Endothelial cell of umbilical vein (primary cell): ENCODE data around the gene ADAMTSL5. TPM values are rescaled to one million over a fixed set of nuclear protein-coding genes. Genes with fewer than 3 reads are reported as not detected.

ENCODE experiments used
- BruUV-seq: library from RNA; stranded (reverse); fragments of 400-500 nt; replicated peaks from 2 replicates; lab custom pipeline; 2021; lab: Mats Ljungman, UMichigan
- CTCF ChIA-PET: fragments of 300-600, 350-600 bp; sonication (Branson Sonifier 250); formaldehyde crosslinking; loops from one replicate; lab custom pipeline; 2021; ENCODE audit warnings: antibody characterized with exemption, inconsistent platforms; lab: Charles Lee
- POLR2A ChIA-PET: fragments of 300-600, 350-600 bp; sonication (Branson Sonifier 250); formaldehyde crosslinking; loops from one replicate; lab custom pipeline; 2021; ENCODE audit warnings: antibody characterized with exemption, inconsistent platforms; lab: Charles Lee
- DNase-seq: peaks from one replicate; pipeline ENCODE4 v3.0.0-alpha.2; 2011; ENCODE audit warnings: low read depth, low spot score
- FAIRE-seq: peaks from 2 replicates; lab custom pipeline; 2011; peaks lifted over from hg19 to GRCh38; lab: Jason Lieb, UNC
- H2AFZ ChIP-seq: 2 replicates; pipeline ENCODE4 v1.6.0; 2012; ENCODE audit warnings: low read depth, low read length, control low read depth, inconsistent platforms
- H3K27ac ChIP-seq: 2 replicates; pipeline ENCODE4 v1.5.1; 2011; ENCODE audit warnings: low read depth, mild to moderate bottlenecking, control low read depth, low read length, moderate library complexity; ENCODE audit not compliant: insufficient read depth
- H3K27me3 ChIP-seq, 2 experiments: 2 replicates each; pipeline versions ENCODE4 v1.6.0 to v1.6.1; 2011; ENCODE audit warnings: low read length in 2 of 2, mixed read lengths in 1 of 2; ENCODE audit not compliant: control insufficient read depth in 2 of 2, insufficient read depth in 2 of 2
- H3K36me3 ChIP-seq, 2 experiments: 2 replicates in 1 of 2; 3 replicates in 1 of 2; pipeline ENCODE4 v1.5.1; 2011; ENCODE audit warnings: low read length in 2 of 2, mild to moderate bottlenecking in 1 of 2, moderate library complexity in 1 of 2; ENCODE audit not compliant: control insufficient read depth in 2 of 2, insufficient read depth in 2 of 2; ENCODE audit errors: extremely low read depth in 1 of 2
- H3K4me1 ChIP-seq: 3 replicates; pipeline ENCODE4 v1.5.1; 2011; ENCODE audit warnings: mild to moderate bottlenecking, low read length; ENCODE audit not compliant: control insufficient read depth, insufficient read depth; ENCODE audit errors: extremely low read depth
- H3K4me2 ChIP-seq: 2 replicates; pipeline ENCODE4 v1.6.1; 2011; ENCODE audit warnings: low read length, control low read depth, mixed read lengths; ENCODE audit not compliant: insufficient read depth
- H3K4me3 ChIP-seq, 3 experiments: fragments of 200-600 bp in 1 of 3; sonication (generic), shearing (Covaris generic) in 1 of 3; replicated peaks in 1 of 3; 2 replicates each; pipeline ENCODE4 v1.5.1; 2011 to 2016; ENCODE audit warnings: control low read depth in 3 of 3, low read length in 3 of 3, mild to moderate bottlenecking in 2 of 3, inconsistent platforms in 1 of 3, low read depth in 1 of 3, moderate library complexity in 1 of 3; ENCODE audit not compliant: insufficient read depth in 1 of 3
- H3K79me2 ChIP-seq: 2 replicates; pipeline ENCODE4 v1.6.0; 2012; ENCODE audit warnings: low read length, inconsistent platforms; ENCODE audit not compliant: control insufficient read depth, insufficient read depth
- H3K9ac ChIP-seq: replicated peaks from 2 replicates; pipeline ENCODE3; 2011; ENCODE audit warnings: low read length, control low read depth; ENCODE audit not compliant: insufficient read depth; ENCODE audit errors: extremely low read depth
- H3K9me1 ChIP-seq: replicated peaks from 3 replicates; pipeline ENCODE4 v1.6.0; 2011; ENCODE audit warnings: mild to moderate bottlenecking, low read length; ENCODE audit not compliant: control insufficient read depth, insufficient read depth; ENCODE audit errors: extremely low read depth
- H3K9me3 ChIP-seq: replicated peaks from 2 replicates; pipeline ENCODE4 v1.5.1; 2012; ENCODE audit warnings: low read length, inconsistent platforms; ENCODE audit not compliant: control insufficient read depth, insufficient read depth
- H4K20me1 ChIP-seq: replicated peaks from 2 replicates; pipeline ENCODE3; 2011; ENCODE audit warnings: mild to moderate bottlenecking, low read length; ENCODE audit not compliant: control insufficient read depth, insufficient read depth; ENCODE audit errors: extremely low read depth
- CTCF ChIP-seq, 2 donors: IDR thresholded peaks; 1 replicate in 1 of 2; 2 replicates in 1 of 2; pipeline ENCODE4 v1.5.1; 2011; ENCODE audit warnings: low read length in 2 of 2, mild to moderate bottlenecking in 2 of 2, moderate library complexity in 2 of 2, control low read depth in 1 of 2, inconsistent platforms in 1 of 2, low read depth in 1 of 2; ENCODE audit not compliant: insufficient read depth in 1 of 2; ENCODE audit errors: extremely low read depth in 1 of 2
- EZH2 ChIP-seq: IDR thresholded peaks from 2 replicates; pipeline ENCODE4 v1.6.1; 2012; ENCODE audit warnings: borderline replicate concordance, low read depth, mild to moderate bottlenecking, moderate library complexity, low read length, inconsistent platforms; ENCODE audit not compliant: severe bottlenecking
- FOS ChIP-seq: IDR thresholded peaks from 2 replicates; pipeline ENCODE4 v1.6.1; 2011; ENCODE audit warnings: mild to moderate bottlenecking, low read length, moderate library complexity, borderline replicate concordance; ENCODE audit not compliant: insufficient read depth
- GATA2 ChIP-seq: IDR thresholded peaks from 2 replicates; pipeline ENCODE4 v1.7.0; 2011; ENCODE audit warnings: low read depth, mild to moderate bottlenecking, moderate library complexity, mixed read lengths, low read length; ENCODE audit not compliant: insufficient read length, insufficient read depth
- JUN ChIP-seq: IDR thresholded peaks from 2 replicates; pipeline ENCODE4 v1.6.1; 2011; ENCODE audit warnings: borderline replicate concordance, low read depth; ENCODE audit not compliant: insufficient read length, insufficient read depth
- MAX ChIP-seq: IDR thresholded peaks from 2 replicates; pipeline ENCODE4 v1.6.1; 2011; ENCODE audit not compliant: insufficient read depth, insufficient read length
- MYC ChIP-seq: IDR thresholded peaks from one replicate; pipeline ENCODE4 v1.6.1; 2011; ENCODE audit warnings: mild to moderate bottlenecking, low read depth, low read length
- POLR2A ChIP-seq: IDR thresholded peaks from 2 replicates; pipeline ENCODE4 v1.6.1; 2012; ENCODE audit warnings: low read depth, mild to moderate bottlenecking, control low read depth, low read length
- POLR2AphosphoS5 ChIP-seq: IDR thresholded peaks from 2 replicates; pipeline ENCODE4 v1.6.1; 2012; ENCODE audit warnings: low read depth, mild to moderate bottlenecking, control low read depth, low read length, moderate library complexity; ENCODE audit not compliant: insufficient read depth
- dilution Hi-C: fragments of 300-500 bp; cut with MboI; formaldehyde crosslinking; loops from one replicate; pipeline ENCODE4 v1.15.0; 2019; ENCODE audit warnings: low sequenced_read_pairs; ENCODE audit not compliant: extremely low pct_ligation_motif_present
- intact Hi-C: fragments of 100-400 bp; cut with micrococcal nuclease; formaldehyde crosslinking; loops from one replicate; pipeline ENCODE4 v1.10.0; 2022
- polyA plus RNA-seq, 4 experiments: library from polyadenylated mRNA; depleted of rRNA in 3 of 4; stranded (reverse) in 3 of 4; unstranded in 1 of 4; fragments of >200 nt; gene quantifications; 2 replicates each; pipeline versions ENCODE4 v1.2.1 to v1.2.3, GENCODE V29; 2011 to 2012; ENCODE audit warnings: missing spikeins in 1 of 4
- total RNA-seq: library from RNA; stranded (reverse); gene quantifications from 2 replicates; pipeline ENCODE4 v1.2.3, GENCODE V29; 2021

The ADAMTSL5 gene
- total and polyA plus RNA-seq, 2 donors (not counting 3 experiments of a cell fraction or from before 2014, with no cell fraction given), result 0.07 TPM; not detected in 1

GRCh38 chr19:1549332-1549945 lies 36.6 kb upstream of the ADAMTSL5 start:
- dilution Hi-C loops (no loop called here), intact Hi-C loops (no loop called here)
- Histone ChIP-seq H3K79me2 (no peaks in the 10 kb centered on the region), H3K4me2 (no peak overlapping the region), H3K36me3 (peaks cover 0 to 3% of the 10 kb centered on the region in 2 experiments), H3K9me1 (no peaks in the 10 kb centered on the region), H3K27ac (no peak overlapping the region), H3K4me1 (no peaks in the 10 kb centered on the region), H4K20me1 (no peaks in the 10 kb centered on the region), H2AFZ (no peak overlapping the region), H3K9ac (no peak overlapping the region), H3K9me3 (no peaks in the 10 kb centered on the region), H3K4me3 (no peak overlapping the region), H3K27me3 (peaks cover 0 to 2% of the 10 kb centered on the region in 2 experiments)
- DNase-seq, result no peak
- ChIA-PET POLR2A (no interaction called here), CTCF (interaction anchor here (1.7 kb wide), 1 partner anchor 123 kb away, joined by 17 read pairs; no protein-coding TSS in a partner anchor)
- TF ChIP-seq CTCF (IDR thresholded peaks at IDR 0.05; ENCODE audit: extremely low read depth in 1 of 2, insufficient read depth in 1 of 2, low read depth in 1 of 2, low read length in 2 of 2) (no peak), FOS (no peak), EZH2 (no peak), MAX (no peak), POLR2A (no peak), POLR2AphosphoS5 (no peak), JUN (no peak), GATA2 (no peak), MYC (no peak)
- no TSS peak for BruUV-seq
- FAIRE-seq, result no peak
